Right lobe of liver (tissue), 6 donors: Measurements from ENCODE around the gene PTK6. TPM values are rescaled to one million over a fixed set of nuclear protein-coding genes. Genes with fewer than 3 reads are reported as not detected.

ENCODE experiments used
- ATAC-seq, 4 donors: fragments of 200-7000 bp; cut with Tn5 transposase; one replicate each; pipeline ENCODE4 v1.9.1; 2020; ENCODE audit warnings: mild to moderate bottlenecking in 4 of 4, moderate library complexity in 4 of 4
- DNase-seq, 3 donors: peaks; one replicate each; pipeline ENCODE4 v3.0.0-alpha.2; 2020
- H3K27ac ChIP-seq, 3 donors: fragments of 200-600 bp; one replicate each; pipeline ENCODE4 v1.8.0; 2022
- H3K27me3 ChIP-seq, 2 donors: fragments of 200-600 bp; one replicate each; pipeline ENCODE4 v1.8.0; 2022
- H3K36me3 ChIP-seq, 4 donors: fragments of 200-600 bp; sonication (generic) in 1 of 4; one replicate each; pipeline versions ENCODE4 v1.5.1 to v1.8.0; 2017 to 2022; ENCODE audit warnings: control low read depth in 1 of 4
- H3K4me1 ChIP-seq, 4 donors: fragments of 200-600 bp; sonication (generic) in 1 of 4; one replicate each; pipeline versions ENCODE4 v1.5.1 to v1.8.0; 2017 to 2022; ENCODE audit warnings: control low read depth in 1 of 4
- H3K4me3 ChIP-seq, 3 donors: fragments of 200-600 bp; one replicate each; pipeline ENCODE4 v1.8.0; 2022
- H3K9me3 ChIP-seq, 4 donors: fragments of 200-600 bp; sonication (generic) in 1 of 4; one replicate each; pipeline versions ENCODE4 v1.5.1 to v1.8.0; 2017 to 2022; ENCODE audit warnings: control low read depth in 1 of 4
- POLR2A ChIP-seq: fragments of 450-650 bp; IDR thresholded peaks from one replicate; pipeline ENCODE4 v1.6.1; 2017; ENCODE audit warnings: antibody characterized with exemption, mild to moderate bottlenecking
- WGBS: methylation state at CpG from one replicate; pipeline ENCODE4 v1.1.6; 2018; ENCODE audit warnings: low coverage, low lambda C conversion rate; ENCODE audit not compliant: insufficient coverage; ENCODE audit errors: missing lambda C conversion rate; 5-methylcytosine and 5-hydroxymethylcytosine counted together
- intact Hi-C, 2 donors: fragments of 100-400 bp; cut with DNase I; formaldehyde crosslinking; loops; one replicate each; pipeline versions ENCODE4 v1.11.2 to v1.14.1; 2022
- total RNA-seq, 6 experiments: library from RNA; depleted of rRNA in 2 of 6; stranded (reverse); fragments of >200 nt in 2 of 6; fragmentation: NEBNext Ultra II Directional in 3 of 6; extraction: Animal tissue kit (Norgen Biotek cat#: 25700) in 3 of 6; gene quantifications; one replicate each; pipeline versions ENCODE4 v1.1.0 to v1.2.4, GENCODE V29; 2016 to 2023
- TF ChIP-seq, protein P1 (sequence below), 4 donors: fragments of 200-600 bp in 3 of 4; fragments of 450-650 bp in 1 of 4; IDR thresholded peaks; one replicate each; pipeline versions ENCODE4 v1.5.1 to v1.8.0; 2016 to 2022; ENCODE audit warnings: antibody characterized with exemption in 4 of 4, mild to moderate bottlenecking in 2 of 4
- donor health status: DM: no; HTN: yes; CAD: no.
- donor health status: DM: no; HTN: no; CAD: no.
- donor health status: DM: no; HTN: no; CAD: no.
- donor health status: DM: no; HTN: yes; CAD: no.
- donor health status: DM: no; HTN: yes; CAD: no.

PTK6 gene
- total RNA-seq, 6 experiments from 2014 or later: 0.78 to 11.0 (median 3.6) TPM

DNA sequence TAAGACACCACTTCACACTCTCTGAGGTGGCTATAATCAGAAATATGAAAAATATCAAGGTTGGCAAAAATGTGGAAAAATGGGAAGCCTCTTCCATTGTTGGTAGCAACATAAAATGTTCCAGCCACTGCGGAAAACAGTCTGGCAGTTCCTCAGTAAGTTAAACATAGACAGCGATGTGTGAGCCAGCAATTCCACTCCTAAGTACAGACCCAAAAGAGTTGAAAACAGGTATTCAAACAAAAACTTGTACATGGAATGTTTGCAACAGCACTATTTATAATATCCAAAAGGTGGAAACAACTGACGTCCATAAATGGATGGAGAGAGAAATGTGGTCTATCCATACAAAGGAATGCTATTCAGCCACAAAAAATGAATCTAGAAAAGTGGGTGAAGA is 24.0 kb downstream of the PTK6 start:
- ATAC-seq (no peak), DNase-seq (no peak)
- Histone ChIP-seq H3K4me1 (no peaks in the 10 kb centered on the region), H3K9me3 (no peaks in the 10 kb centered on the region), H3K27me3 (no peaks in the 10 kb centered on the region), H3K27ac (no peak overlapping the region), H3K36me3 (no peaks in the 10 kb centered on the region), H3K4me3 (no peak overlapping the region)
- 63% methylated on average over 3 of the region's 3 CpGs for WGBS
- TF ChIP-seq POLR2A: no peak
- TF ChIP-seq, protein P1, sequence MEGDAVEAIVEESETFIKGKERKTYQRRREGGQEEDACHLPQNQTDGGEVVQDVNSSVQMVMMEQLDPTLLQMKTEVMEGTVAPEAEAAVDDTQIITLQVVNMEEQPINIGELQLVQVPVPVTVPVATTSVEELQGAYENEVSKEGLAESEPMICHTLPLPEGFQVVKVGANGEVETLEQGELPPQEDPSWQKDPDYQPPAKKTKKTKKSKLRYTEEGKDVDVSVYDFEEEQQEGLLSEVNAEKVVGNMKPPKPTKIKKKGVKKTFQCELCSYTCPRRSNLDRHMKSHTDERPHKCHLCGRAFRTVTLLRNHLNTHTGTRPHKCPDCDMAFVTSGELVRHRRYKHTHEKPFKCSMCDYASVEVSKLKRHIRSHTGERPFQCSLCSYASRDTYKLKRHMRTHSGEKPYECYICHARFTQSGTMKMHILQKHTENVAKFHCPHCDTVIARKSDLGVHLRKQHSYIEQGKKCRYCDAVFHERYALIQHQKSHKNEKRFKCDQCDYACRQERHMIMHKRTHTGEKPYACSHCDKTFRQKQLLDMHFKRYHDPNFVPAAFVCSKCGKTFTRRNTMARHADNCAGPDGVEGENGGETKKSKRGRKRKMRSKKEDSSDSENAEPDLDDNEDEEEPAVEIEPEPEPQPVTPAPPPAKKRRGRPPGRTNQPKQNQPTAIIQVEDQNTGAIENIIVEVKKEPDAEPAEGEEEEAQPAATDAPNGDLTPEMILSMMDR (IDR thresholded peaks at IDR 0.05): no peak
- intact Hi-C loops: no loop called here

DNA sequence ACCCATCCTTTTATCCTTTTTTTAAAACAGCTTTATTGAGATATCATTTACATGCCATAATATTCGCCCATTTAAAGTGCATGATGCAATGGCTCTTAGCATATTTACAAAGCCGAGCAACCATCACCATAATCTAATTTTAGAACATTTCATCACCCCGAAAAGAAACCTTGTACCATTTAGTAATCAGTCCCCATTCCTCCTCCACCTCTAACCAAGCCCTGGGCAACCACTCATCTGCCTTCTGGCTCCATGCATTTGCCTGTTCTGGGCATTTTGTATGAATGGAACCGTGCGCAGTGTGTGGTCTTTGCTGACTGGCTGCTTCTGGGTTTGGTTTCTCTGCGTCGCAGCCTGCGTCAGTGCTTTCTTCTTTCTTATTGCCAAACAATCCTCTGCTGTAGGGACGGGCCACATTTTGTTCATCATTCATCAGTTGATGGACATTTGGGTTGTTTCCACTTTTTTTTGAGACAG is 28.1 kb downstream of the PTK6 start:
- TF ChIP-seq, protein P1 (IDR thresholded peaks at IDR 0.05): no peak
- TF ChIP-seq POLR2A: no peak
- H3K4me1 ChIP-seq: no peaks in the 10 kb centered on the region
- H3K27ac ChIP-seq: no peak overlapping the region
- H3K36me3 ChIP-seq: no peaks in the 10 kb centered on the region
- no peak overlapping the region for H3K4me3 ChIP-seq
- H3K27me3 ChIP-seq: no peaks in the 10 kb centered on the region
- DNase-seq: peak in 1 of 3 donors; percentile 16
- intact Hi-C loops: no loop called here
- 59% methylated on average over 9 of the region's 9 CpGs for WGBS
- no peaks in the 10 kb centered on the region for H3K9me3 ChIP-seq
- peak in 1 of 4 donors; percentile 46 for ATAC-seq

DNA sequence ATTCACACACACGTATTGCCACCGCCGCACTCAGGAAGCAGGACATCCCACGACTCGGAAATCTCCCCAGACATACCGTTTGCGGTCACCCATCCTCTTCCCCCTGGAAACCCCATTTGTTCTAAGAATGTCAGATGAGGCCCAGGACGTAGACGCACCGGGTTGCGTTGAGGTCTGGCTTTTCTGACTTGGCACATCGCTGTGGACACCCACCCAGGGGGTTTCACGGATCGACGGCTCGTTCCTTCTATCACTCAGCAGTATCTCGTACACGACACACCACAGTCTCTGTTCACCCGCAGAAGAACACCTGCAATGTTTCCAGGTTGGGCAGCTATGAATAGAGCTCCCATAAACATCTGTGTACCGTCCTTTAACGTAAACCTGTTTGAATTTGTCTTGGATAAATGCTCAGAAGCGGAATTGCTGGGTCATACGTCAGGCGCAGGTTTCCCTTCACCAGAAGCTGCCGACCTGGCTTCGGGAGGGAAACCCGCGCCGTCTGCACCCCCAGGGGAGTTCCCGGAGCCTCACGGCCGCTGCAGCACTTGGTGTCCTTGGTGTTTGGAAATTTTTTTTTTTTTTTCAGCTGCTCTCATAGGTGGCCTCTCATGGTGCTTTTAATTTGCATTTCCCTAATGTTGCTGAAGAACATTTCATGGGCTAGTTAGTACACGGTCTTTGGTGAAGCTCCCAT is 29.0 kb downstream of the PTK6 start:
- no peaks in the 10 kb centered on the region for H3K27me3 ChIP-seq
- H3K36me3 ChIP-seq: no peaks in the 10 kb centered on the region
- no peak overlapping the region for H3K27ac ChIP-seq
- H3K9me3 ChIP-seq: no peaks in the 10 kb centered on the region
- TF ChIP-seq, protein P1 (IDR thresholded peaks at IDR 0.05): no peak
- no peak for TF ChIP-seq POLR2A
- peak in 1 of 3 donors; percentile 33 for DNase-seq
- ATAC-seq: no peak
- WGBS: 81% methylated on average over 13 of the region's 33 CpGs
- H3K4me3 ChIP-seq: no peak overlapping the region
- intact Hi-C loops: no loop called here
- no peaks in the 10 kb centered on the region for H3K4me1 ChIP-seq

DNA sequence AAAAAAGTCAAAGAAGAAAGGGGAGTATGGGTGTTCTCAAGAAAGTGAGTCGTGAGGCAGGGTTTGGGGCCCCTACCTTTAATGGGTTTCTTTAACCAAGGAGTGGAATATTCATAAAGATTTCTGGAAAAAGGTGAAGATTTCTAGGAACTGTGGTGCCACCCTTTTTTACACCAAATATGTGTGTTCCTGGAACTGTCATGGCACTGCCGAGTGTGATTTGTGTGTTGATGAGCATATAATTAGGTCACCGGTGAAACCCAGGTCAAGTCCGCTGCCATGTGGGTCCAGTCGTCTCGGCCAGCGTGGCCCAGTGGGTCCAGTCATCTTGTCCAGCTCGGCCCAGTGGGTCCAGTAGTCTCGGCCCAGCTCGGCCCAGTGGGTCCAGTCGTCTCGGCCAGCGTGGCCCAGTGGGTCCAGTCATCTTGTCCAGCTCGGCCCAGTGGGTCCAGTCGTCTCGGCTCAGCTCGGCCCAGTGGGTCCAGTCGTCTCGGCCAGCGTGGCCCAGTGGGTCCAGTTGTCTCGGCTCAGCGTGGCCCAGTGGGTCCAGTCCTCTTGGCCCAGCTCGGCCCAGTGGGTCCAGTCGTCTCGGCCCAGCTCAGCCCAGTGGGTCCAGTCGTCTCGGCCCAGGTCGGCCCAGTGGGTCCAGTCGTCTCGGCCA is 30.0 kb downstream of the PTK6 start:
- no peak for ATAC-seq
- 76% methylated on average over 4 of the region's 30 CpGs for WGBS
- peak in 1 of 3 donors; percentile 31 for DNase-seq
- Histone ChIP-seq H3K4me3 (no peak overlapping the region), H3K36me3 (no peaks in the 10 kb centered on the region), H3K4me1 (no peaks in the 10 kb centered on the region), H3K27me3 (no peaks in the 10 kb centered on the region), H3K9me3 (no peaks in the 10 kb centered on the region), H3K27ac (no peak overlapping the region)
- intact Hi-C loops: no loop called here
- TF ChIP-seq POLR2A: no peak
- TF ChIP-seq, protein P1 (IDR thresholded peaks at IDR 0.05): no peak
